Peyer's patch (tissue), 4 donors: Measurements from ENCODE around the gene PACRG. TPM values are rescaled to one million over a fixed set of nuclear protein-coding genes. Genes with fewer than 3 reads are reported as not detected.

ENCODE experiments used
- DNase-seq, 3 donors: peaks; one replicate each; pipeline ENCODE4 v3.0.0-alpha.2; 2017 to 2019
- H3K27ac ChIP-seq, 4 donors: fragments of 200-600 bp; sonication (generic); one replicate each; pipeline ENCODE4 v1.5.1; 2016 to 2019
- H3K27me3 ChIP-seq, 2 donors: fragments of 200-600 bp; sonication (generic); one replicate each; pipeline ENCODE4 v1.5.1; 2019
- H3K36me3 ChIP-seq, 3 donors: fragments of 200-600 bp; sonication (generic); one replicate each; pipeline ENCODE4 v1.5.1; 2016 to 2019
- H3K4me1 ChIP-seq, 4 donors: fragments of 200-600 bp; sonication (generic); one replicate each; pipeline ENCODE4 v1.5.1; 2016 to 2019
- H3K4me3 ChIP-seq, 4 donors: fragments of 200-600 bp; sonication (generic); 1 replicate in 3 of 4; 2 replicates in 1 of 4; pipeline ENCODE4 v1.5.1; 2016 to 2019; ENCODE audit warnings: mild to moderate bottlenecking in 1 of 4
- H3K9me3 ChIP-seq, 4 donors: fragments of 200-600 bp; sonication (generic); one replicate each; pipeline ENCODE4 v1.5.1; 2016 to 2019; ENCODE audit warnings: mild to moderate bottlenecking in 1 of 4
- POLR2A ChIP-seq, 2 donors: fragments of 450-650 bp; IDR thresholded peaks; one replicate each; pipeline ENCODE4 v1.5.1; 2017; ENCODE audit warnings: antibody characterized with exemption in 2 of 2, mild to moderate bottlenecking in 2 of 2, moderate library complexity in 2 of 2
- total RNA-seq, 4 donors: library from RNA; depleted of rRNA; stranded (reverse); fragments of >200 nt; gene quantifications; one replicate each; pipeline ENCODE4 v1.1.0, GENCODE V29; 2016
- TF ChIP-seq, protein P1 (sequence below), 6 experiments: fragments of 450-650 bp in 4 of 6; fragments of 200-600 bp in 2 of 6; sonication (generic) in 1 of 6; IDR thresholded peaks; one replicate each; pipeline ENCODE4 v1.5.1; 2017 to 2019; ENCODE audit warnings: antibody characterized with exemption in 6 of 6, mild to moderate bottlenecking in 3 of 6, moderate library complexity in 1 of 6

Gene PACRG
- total RNA-seq, 4 donors from 2014 or later = 0.76 to 2.5 TPM; not detected in 2

DNA sequence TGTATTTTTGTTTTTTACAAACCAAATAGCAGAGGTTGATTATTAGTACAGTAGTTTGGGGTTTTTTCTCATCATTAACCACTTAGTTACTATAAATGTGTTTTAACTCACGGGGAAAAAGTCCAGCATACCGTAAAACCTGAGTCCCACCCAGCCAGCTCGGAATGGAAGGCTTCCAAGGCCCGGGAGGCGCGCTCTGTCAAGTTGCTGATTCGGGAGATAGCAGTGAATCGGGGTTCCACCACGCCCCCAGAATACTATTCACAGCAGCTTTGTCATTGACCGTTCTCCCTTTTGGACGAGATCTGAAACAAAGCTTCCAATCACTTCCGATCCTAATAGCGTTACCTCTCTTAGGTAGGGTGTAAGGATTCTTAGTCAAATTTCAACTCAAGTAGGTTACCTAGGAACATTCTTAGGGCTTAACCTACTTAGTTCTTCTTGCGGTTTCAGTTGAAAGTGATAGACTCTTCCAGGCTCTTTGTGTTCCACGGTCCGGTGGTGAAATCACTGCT is 453.9 kb downstream of the PACRG start:
- Histone ChIP-seq H3K27me3 (no peaks in the 10 kb centered on the region), H3K4me1 (no peaks in the 10 kb centered on the region), H3K27ac (no peak overlapping the region), H3K36me3 (no peaks in the 10 kb centered on the region), H3K9me3 (no peaks in the 10 kb centered on the region), H3K4me3 (no peak overlapping the region)
- DNase-seq = no peak
- TF ChIP-seq, protein P1, sequence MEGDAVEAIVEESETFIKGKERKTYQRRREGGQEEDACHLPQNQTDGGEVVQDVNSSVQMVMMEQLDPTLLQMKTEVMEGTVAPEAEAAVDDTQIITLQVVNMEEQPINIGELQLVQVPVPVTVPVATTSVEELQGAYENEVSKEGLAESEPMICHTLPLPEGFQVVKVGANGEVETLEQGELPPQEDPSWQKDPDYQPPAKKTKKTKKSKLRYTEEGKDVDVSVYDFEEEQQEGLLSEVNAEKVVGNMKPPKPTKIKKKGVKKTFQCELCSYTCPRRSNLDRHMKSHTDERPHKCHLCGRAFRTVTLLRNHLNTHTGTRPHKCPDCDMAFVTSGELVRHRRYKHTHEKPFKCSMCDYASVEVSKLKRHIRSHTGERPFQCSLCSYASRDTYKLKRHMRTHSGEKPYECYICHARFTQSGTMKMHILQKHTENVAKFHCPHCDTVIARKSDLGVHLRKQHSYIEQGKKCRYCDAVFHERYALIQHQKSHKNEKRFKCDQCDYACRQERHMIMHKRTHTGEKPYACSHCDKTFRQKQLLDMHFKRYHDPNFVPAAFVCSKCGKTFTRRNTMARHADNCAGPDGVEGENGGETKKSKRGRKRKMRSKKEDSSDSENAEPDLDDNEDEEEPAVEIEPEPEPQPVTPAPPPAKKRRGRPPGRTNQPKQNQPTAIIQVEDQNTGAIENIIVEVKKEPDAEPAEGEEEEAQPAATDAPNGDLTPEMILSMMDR (IDR thresholded peaks at IDR 0.05) = no peak
- TF ChIP-seq POLR2A (IDR thresholded peaks at IDR 0.05) = no peak

DNA sequence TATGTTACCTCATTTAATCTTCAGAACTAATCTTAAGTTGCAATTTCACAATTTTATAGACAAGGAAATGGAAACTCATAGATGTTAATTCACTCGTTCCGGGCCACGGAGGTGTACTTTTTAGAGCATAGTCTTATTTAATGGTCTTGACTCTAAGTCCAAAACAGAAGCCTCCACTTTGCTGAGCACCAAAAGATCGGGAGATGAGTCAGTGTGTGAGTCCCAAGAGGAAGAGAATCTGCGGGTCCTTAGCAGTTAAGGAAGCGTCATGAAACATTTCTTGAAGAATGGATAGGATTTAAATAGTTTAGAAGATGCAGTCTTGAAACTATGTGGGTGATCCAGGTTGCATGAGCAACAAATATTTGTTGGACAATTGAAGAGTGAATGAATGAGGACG is 454.9 kb downstream of the PACRG start:
- Histone ChIP-seq H3K27me3 (no peaks in the 10 kb centered on the region), H3K4me1 (no peaks in the 10 kb centered on the region), H3K36me3 (no peaks in the 10 kb centered on the region), H3K27ac (no peak overlapping the region), H3K4me3 (no peak overlapping the region), H3K9me3 (no peaks in the 10 kb centered on the region)
- TF ChIP-seq, protein P1 (IDR thresholded peaks at IDR 0.05) = no peak
- TF ChIP-seq POLR2A (IDR thresholded peaks at IDR 0.05) = no peak
- DNase-seq = no peak

DNA sequence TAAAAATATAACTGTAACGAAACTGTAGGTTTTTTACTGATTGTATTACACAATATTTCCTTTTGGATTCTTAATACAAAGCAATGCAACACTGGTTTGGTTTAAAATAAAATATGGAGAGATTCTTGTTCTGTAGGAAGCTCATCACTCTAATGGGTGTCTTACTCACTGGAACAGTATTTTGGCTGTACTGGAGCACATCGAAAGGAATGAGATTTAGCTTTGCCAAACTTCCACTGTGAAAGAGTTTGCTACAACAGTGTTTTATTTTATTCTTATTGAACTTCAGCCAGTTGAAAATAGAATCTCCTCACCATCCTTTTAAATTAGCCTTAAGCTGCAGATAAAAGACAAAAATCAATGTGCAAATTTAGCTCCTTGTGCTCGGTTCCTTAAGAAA is 456.0 kb downstream of the PACRG start:
- Histone ChIP-seq H3K9me3 (no peaks in the 10 kb centered on the region), H3K27ac (no peak overlapping the region), H3K4me3 (no peak overlapping the region), H3K4me1 (no peaks in the 10 kb centered on the region), H3K27me3 (no peaks in the 10 kb centered on the region), H3K36me3 (no peaks in the 10 kb centered on the region)
- DNase-seq = no peak
- TF ChIP-seq POLR2A (IDR thresholded peaks at IDR 0.05) = no peak
- TF ChIP-seq, protein P1 (IDR thresholded peaks at IDR 0.05) = no peak

DNA sequence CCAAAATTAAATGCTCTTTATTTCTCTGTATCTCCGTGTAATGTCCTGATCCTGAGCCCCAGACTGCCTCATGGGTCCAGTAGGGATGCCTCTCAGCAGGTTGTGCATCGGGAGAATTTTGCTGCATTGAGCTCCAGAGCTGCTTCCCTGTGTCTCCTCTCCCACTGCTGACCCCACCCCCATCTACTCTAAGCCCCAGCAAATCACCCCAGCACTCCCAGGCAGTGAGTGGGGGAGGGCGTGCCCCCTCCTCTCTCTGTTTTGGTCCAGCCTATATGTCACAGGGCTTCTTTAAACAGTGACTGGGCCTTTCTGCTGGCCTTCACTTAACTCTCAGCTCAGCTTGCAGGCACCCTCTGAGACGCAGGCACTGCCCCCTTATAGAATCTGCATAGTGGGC is 458.0 kb downstream of the PACRG start:
- TF ChIP-seq POLR2A (IDR thresholded peaks at IDR 0.05) = no peak
- TF ChIP-seq, protein P1 (IDR thresholded peaks at IDR 0.05) = no peak
- no peak overlapping the region for H3K4me3 ChIP-seq
- H3K4me1 ChIP-seq = no peaks in the 10 kb centered on the region
- no peaks in the 10 kb centered on the region for H3K36me3 ChIP-seq
- no peaks in the 10 kb centered on the region for H3K27me3 ChIP-seq
- no peaks in the 10 kb centered on the region for H3K9me3 ChIP-seq
- DNase-seq = no peak
- no peak overlapping the region for H3K27ac ChIP-seq

DNA sequence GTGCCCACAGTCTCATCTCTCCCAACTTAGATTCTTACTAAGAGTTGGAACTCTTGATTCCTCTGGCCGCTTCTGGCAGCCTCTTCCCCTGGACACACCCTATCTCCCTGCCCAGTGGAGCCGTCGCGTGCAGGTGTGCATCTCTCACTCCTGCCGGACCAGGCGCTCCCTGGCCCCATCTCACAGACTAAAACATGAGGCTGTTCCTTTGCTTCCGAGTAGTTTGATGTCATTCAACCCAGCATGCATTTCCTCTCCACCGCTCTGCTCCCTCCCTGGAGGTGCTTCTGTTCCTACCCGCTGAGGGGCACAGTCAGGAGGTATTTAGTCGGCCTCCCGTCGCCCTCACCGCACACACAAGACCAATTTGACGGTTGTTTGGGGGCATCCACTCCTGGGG is 458.8 kb downstream of the PACRG start:
- H3K9me3 ChIP-seq = no peaks in the 10 kb centered on the region
- no peak for DNase-seq
- H3K4me3 ChIP-seq = no peak overlapping the region
- TF ChIP-seq POLR2A (IDR thresholded peaks at IDR 0.05) = no peak
- TF ChIP-seq, protein P1 (IDR thresholded peaks at IDR 0.05) = no peak
- no peaks in the 10 kb centered on the region for H3K27me3 ChIP-seq
- H3K27ac ChIP-seq = no peak overlapping the region
- no peaks in the 10 kb centered on the region for H3K4me1 ChIP-seq
- no peaks in the 10 kb centered on the region for H3K36me3 ChIP-seq

DNA sequence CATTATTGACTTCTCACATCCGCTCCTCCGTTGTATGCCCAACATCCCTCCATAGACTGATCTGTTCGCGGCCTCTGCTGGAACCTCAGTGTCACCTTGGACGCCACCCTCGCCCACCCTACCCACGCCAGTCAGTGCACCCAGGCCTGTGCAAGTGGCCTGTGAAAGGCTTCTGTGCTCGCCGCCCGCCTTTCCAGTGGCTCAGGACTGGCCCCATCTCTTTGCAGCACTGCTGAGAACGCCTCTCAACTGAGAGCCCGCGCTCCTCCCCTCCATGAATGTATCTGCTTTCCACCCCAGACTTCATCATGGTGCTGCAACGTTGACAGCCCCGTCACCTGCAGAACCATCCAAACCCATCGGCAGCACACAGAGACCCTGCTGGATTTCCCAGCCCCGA is 459.4 kb downstream of the PACRG start:
- no peaks in the 10 kb centered on the region for H3K36me3 ChIP-seq
- no peak overlapping the region for H3K4me3 ChIP-seq
- H3K27ac ChIP-seq = no peak overlapping the region
- H3K9me3 ChIP-seq = no peaks in the 10 kb centered on the region
- H3K27me3 ChIP-seq = no peaks in the 10 kb centered on the region
- TF ChIP-seq, protein P1 (IDR thresholded peaks at IDR 0.05) = no peak
- TF ChIP-seq POLR2A (IDR thresholded peaks at IDR 0.05) = no peak
- no peak for DNase-seq
- no peaks in the 10 kb centered on the region for H3K4me1 ChIP-seq
